ENCODE data around the gene SNX8. TPM values are rescaled to one million over a fixed set of nuclear protein-coding genes. Genes with fewer than 3 reads are reported as not detected.

The SNX8 gene
- total and polyA plus RNA-seq, 2 of the 13 experiments (the other 11 are each of a cell fraction or from before 2014, with no cell fraction given) = 20.6 to 45.2 TPM

- H3K4me2 ChIP-seq (ENCODE audit: low read depth, low read length) = peak overlapping the region; percentile 40
- no peak overlapping the region for H3K27ac ChIP-seq (ENCODE audit: extremely low read length, insufficient read depth, low read length)
- no peaks in the 10 kb centered on the region for H3K9me3 ChIP-seq (ENCODE audit: low read length)
- H3K36me3 ChIP-seq (replicated peaks in 1 of 2; ENCODE audit: control insufficient read depth in 1 of 2, insufficient read depth in 2 of 2, low read length in 2 of 2) = peaks cover 3 to 4% of the 10 kb centered on the region in 2 experiments; a peak in 1 of 5 replicates
- H4K20me1 ChIP-seq (ENCODE audit: insufficient read depth, low read length) = no peaks in the 10 kb centered on the region
- no peak overlapping the region for H2AFZ ChIP-seq (ENCODE audit: low read length)
- no peak for FAIRE-seq
- ChIA-PET POLR2A (interaction anchor here (2.1 kb wide), 1 partner anchor 42 kb away, joined by 9 read pairs; the partner anchor contains the start of gene EIF3B), CTCF (ENCODE audit: low intra/inter-chr PET ratio, low total read pairs) (no interaction called here)
- TF ChIP-seq, protein P1, sequence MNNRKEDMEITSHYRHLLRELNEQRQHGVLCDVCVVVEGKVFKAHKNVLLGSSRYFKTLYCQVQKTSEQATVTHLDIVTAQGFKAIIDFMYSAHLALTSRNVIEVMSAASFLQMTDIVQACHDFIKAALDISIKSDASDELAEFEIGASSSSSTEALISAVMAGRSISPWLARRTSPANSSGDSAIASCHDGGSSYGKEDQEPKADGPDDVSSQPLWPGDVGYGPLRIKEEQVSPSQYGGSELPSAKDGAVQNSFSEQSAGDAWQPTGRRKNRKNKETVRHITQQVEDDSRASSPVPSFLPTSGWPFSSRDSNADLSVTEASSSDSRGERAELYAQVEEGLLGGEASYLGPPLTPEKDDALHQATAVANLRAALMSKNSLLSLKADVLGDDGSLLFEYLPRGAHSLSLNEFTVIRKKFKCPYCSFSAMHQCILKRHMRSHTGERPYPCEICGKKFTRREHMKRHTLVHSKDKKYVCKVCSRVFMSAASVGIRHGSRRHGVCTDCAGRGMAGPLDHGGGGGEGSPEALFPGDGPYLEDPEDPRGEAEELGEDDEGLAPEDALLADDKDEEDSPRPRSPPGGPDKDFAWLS (CRISPR knock-in tag; IDR thresholded peaks at IDR 0.05; ENCODE audit: borderline replicate concordance) = no peak
- TF ChIP-seq ZBTB38 (CRISPR knock-in tag; IDR thresholded peaks at IDR 0.05) = peak; percentile 75
- no peak for TF ChIP-seq ZMAT3 (CRISPR knock-in tag; conservative IDR thresholded peaks at IDR 0.05)
- no peak for TF ChIP-seq BCL3 (CRISPR knock-in tag; IDR thresholded peaks at IDR 0.05)
- TF ChIP-seq JUND (CRISPR knock-in tag; IDR thresholded peaks at IDR 0.05) = no peak
- no peak for TF ChIP-seq ZNF616 (CRISPR knock-in tag; IDR thresholded peaks at IDR 0.05; ENCODE audit: low read depth)
- no peak for TF ChIP-seq IKZF4 (CRISPR knock-in tag; IDR thresholded peaks at IDR 0.05; ENCODE audit: borderline replicate concordance, low read depth, not compliant biosample characterization)
- no peak for ATAC-seq
- no peak overlapping the region for H3K9ac ChIP-seq (ENCODE audit: insufficient read depth, low read depth, low read length)
- intact Hi-C loops (cut with micrococcal nuclease; ENCODE audit: unreplicated experiment) (loop anchor here (10.0 kb wide), 1 partner anchor 68 kb away; the partner anchor contains the start of genes MRM2 and NUDT1), in situ Hi-C loops (cut with HindIII; ENCODE audit: extremely low pct_ligation_motif_present, low pct_unique_long_range_greater_than_20kb) (no loop called here)
- H3K27me3 ChIP-seq (ENCODE audit: control insufficient read depth in 1 of 2, insufficient read depth in 2 of 2, low read length in 2 of 2) = no peaks in the 10 kb centered on the region; a peak in 1 of 5 replicates
- BruUV-seq (replicated peaks) = TSS peak; percentile 68
- WGBS (ENCODE audit: low lambda C conversion rate) = 89% methylated on average over 17 of the region's 17 CpGs
- peaks cover 38% of the 10 kb centered on the region for H3K79me2 ChIP-seq (ENCODE audit: insufficient read depth, low read length)
- no peak overlapping the region; a peak in 2 of 6 replicates for H3K4me3 ChIP-seq (replicated peaks in 1 of 3; ENCODE audit: insufficient read depth in 1 of 3, low read depth in 2 of 3, low read length in 3 of 3)
- H3K4me1 ChIP-seq (ENCODE audit: insufficient read depth, low read length) = peaks cover 41% of the 10 kb centered on the region
- DNase-seq (ENCODE audit: low spot score) = no peak
Observed at GRCh38 chr7:2312267-2312929, 1.8 kb downstream of the SNX8 start.

Measured in HepG2 (cell line).